ENCODE measurements around the gene KANSL3.

DNA sequence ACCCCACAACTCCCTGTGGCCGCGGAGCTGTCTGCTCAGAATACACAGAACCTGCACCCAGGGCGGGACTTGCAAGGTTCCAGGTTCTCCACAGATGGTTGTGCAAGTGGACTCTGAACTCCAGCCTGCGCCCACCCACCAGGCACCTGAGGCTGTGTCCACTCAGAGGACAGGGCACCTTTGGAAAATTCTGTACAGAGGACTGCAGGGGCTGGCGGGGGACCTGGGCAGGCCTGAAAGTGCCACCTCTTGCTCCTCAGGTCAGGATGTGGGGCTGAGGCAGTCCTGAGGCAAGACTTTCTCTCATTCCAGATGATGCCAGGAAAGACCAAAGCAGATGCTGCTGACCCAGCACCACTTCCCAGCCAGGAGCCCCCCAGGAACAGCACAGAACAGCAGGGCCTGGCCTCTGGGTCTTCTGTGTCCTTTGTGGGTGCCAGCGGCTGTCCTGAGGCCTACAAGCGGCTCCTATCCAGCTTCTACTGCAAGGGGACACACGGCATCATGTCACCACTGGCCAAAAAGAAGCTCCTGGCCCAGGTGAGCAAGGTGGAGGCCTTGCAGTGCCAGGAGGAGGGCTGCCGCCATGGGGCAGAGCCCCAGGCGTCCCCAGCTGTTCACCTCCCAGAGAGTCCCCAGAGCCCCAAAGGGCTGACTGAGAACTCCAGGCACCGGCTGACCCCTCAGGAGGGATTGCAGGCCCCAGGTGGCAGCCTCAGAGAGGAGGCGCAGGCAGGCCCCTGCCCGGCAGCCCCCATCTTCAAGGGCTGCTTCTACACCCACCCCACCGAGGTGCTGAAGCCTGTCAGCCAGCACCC is 87.1 kb downstream of the KANSL3 start:
- no peak for TF ChIP-seq POLR2A (IDR thresholded peaks at IDR 0.05)
- TF ChIP-seq, protein P1, sequence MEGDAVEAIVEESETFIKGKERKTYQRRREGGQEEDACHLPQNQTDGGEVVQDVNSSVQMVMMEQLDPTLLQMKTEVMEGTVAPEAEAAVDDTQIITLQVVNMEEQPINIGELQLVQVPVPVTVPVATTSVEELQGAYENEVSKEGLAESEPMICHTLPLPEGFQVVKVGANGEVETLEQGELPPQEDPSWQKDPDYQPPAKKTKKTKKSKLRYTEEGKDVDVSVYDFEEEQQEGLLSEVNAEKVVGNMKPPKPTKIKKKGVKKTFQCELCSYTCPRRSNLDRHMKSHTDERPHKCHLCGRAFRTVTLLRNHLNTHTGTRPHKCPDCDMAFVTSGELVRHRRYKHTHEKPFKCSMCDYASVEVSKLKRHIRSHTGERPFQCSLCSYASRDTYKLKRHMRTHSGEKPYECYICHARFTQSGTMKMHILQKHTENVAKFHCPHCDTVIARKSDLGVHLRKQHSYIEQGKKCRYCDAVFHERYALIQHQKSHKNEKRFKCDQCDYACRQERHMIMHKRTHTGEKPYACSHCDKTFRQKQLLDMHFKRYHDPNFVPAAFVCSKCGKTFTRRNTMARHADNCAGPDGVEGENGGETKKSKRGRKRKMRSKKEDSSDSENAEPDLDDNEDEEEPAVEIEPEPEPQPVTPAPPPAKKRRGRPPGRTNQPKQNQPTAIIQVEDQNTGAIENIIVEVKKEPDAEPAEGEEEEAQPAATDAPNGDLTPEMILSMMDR (IDR thresholded peaks at IDR 0.05): no peak

Measured in adrenal gland (tissue), 5 donors.